IMR-90 (cell line): Measurements from ENCODE around the gene COL27A1. TPM values are rescaled to one million over a fixed set of nuclear protein-coding genes. Genes with fewer than 3 reads are reported as not detected.
A peak's percentile ranks its signal among the peaks of the same experiment; 100 is the strongest.

Source experiments
- ATAC-seq: fragments of 200-7000 bp; cut with Tn5 transposase; 2 replicates; pipeline ENCODE4 v1.9.1; 2020; ENCODE audit warnings: low read depth, mild to moderate bottlenecking, moderate library complexity
- BruUV-seq: library from RNA; stranded (reverse); fragments of 400-500 nt; replicated peaks from 2 replicates; lab custom pipeline; 2021; lab: Mats Ljungman, UMichigan
- CTCF ChIA-PET: fragments of 300-600 bp; formaldehyde crosslinking; extraction: SDS; loops from one replicate; lab custom pipeline; 2021; ENCODE audit warnings: antibody characterized with exemption; lab: Yijun Ruan, JAX
- POLR2A ChIA-PET: fragments of 300-600 bp; sonication (Branson Sonifier 250); formaldehyde crosslinking; loops from one replicate; lab custom pipeline; 2022; ENCODE audit warnings: antibody characterized with exemption; ENCODE audit not compliant: unreplicated experiment; lab: Charles Lee
- DNase-seq: peaks from one replicate; pipeline ENCODE4 v3.0.0; 2013
- H2AFZ ChIP-seq: replicated peaks from 2 replicates; pipeline ENCODE3; 2013; ENCODE audit warnings: low read length, mild to moderate bottlenecking; ENCODE audit not compliant: poor library complexity
- H2AK5ac ChIP-seq: 2 replicates; pipeline ENCODE4 v1.6.1; 2013; ENCODE audit warnings: low read depth, low read length, inconsistent platforms
- H2AK9ac ChIP-seq: replicated peaks from 2 replicates; pipeline ENCODE3; 2013; ENCODE audit warnings: mild to moderate bottlenecking, low read depth, low read length, moderate library complexity; ENCODE audit not compliant: poor library complexity
- H2BK120ac ChIP-seq: 2 replicates; pipeline ENCODE4 v1.6.1; 2013; ENCODE audit warnings: low read depth, low read length, inconsistent platforms
- H2BK15ac ChIP-seq: 3 replicates; pipeline ENCODE4 v1.6.1; 2013; ENCODE audit warnings: low read depth, low read length, inconsistent platforms
- H2BK20ac ChIP-seq: 2 replicates; pipeline ENCODE4 v1.6.1; 2013; ENCODE audit warnings: low read depth, mild to moderate bottlenecking, inconsistent platforms, low read length, moderate library complexity
- H2BK5ac ChIP-seq: 2 replicates; pipeline ENCODE4 v1.6.1; 2013; ENCODE audit warnings: mild to moderate bottlenecking, low read depth, low read length, inconsistent platforms; ENCODE audit not compliant: poor library complexity, severe bottlenecking
- H3K14ac ChIP-seq: replicated peaks from 2 replicates; pipeline ENCODE4 v1.6.1; 2013; ENCODE audit warnings: low read depth, low read length, inconsistent platforms
- H3K18ac ChIP-seq: 2 replicates; pipeline ENCODE4 v1.6.1; 2013; ENCODE audit warnings: low read depth, low read length, control low read depth
- H3K23ac ChIP-seq: 2 replicates; pipeline ENCODE4 v1.6.1; 2013; ENCODE audit warnings: low read depth, low read length, inconsistent platforms
- H3K27ac ChIP-seq: 2 replicates; pipeline ENCODE4 v1.5.1; 2013; ENCODE audit warnings: mild to moderate bottlenecking, control low read depth, low read length; ENCODE audit not compliant: insufficient read depth
- H3K27me3 ChIP-seq: 2 replicates; pipeline ENCODE4 v1.6.1; 2013; ENCODE audit warnings: low read length; ENCODE audit not compliant: control insufficient read depth, insufficient read depth
- H3K36me3 ChIP-seq: 2 replicates; pipeline ENCODE4 v1.6.1; 2013; ENCODE audit warnings: low read length, mixed read lengths; ENCODE audit not compliant: control insufficient read depth, insufficient read depth
- H3K4ac ChIP-seq: 2 replicates; pipeline ENCODE4 v1.6.1; 2013; ENCODE audit warnings: low read depth, low read length, inconsistent platforms
- H3K4me1 ChIP-seq: 2 replicates; pipeline ENCODE4 v1.6.1; 2013; ENCODE audit warnings: low read length, mixed read lengths; ENCODE audit not compliant: control insufficient read depth, insufficient read depth
- H3K4me2 ChIP-seq: 2 replicates; pipeline ENCODE4 v1.6.1; 2013; ENCODE audit warnings: low read depth, mild to moderate bottlenecking, control low read depth, low read length, moderate library complexity
- H3K4me3 ChIP-seq: 2 replicates; pipeline ENCODE4 v1.5.1; 2013; ENCODE audit warnings: low read depth, mild to moderate bottlenecking, control low read depth, low read length, moderate library complexity; ENCODE audit not compliant: insufficient read depth
- H3K56ac ChIP-seq: 2 replicates; pipeline ENCODE4 v1.6.1; 2013; ENCODE audit warnings: low read length, inconsistent platforms; ENCODE audit not compliant: insufficient read depth; ENCODE audit errors: extremely low read depth
- H3K79me1 ChIP-seq, 2 experiments: 2 replicates each; pipeline ENCODE4 v1.6.1; 2013; ENCODE audit warnings: low read length in 2 of 2, inconsistent platforms in 1 of 2, low read depth in 1 of 2
- H3K9ac ChIP-seq: 2 replicates; pipeline ENCODE4 v1.6.1; 2013; ENCODE audit warnings: low read depth, low read length, control low read depth
- H3K9me1 ChIP-seq: 2 replicates; pipeline ENCODE4 v1.6.1; 2013; ENCODE audit warnings: low read length, inconsistent platforms; ENCODE audit not compliant: insufficient read depth
- H3K9me3 ChIP-seq: 2 replicates; pipeline ENCODE4 v1.6.1; 2013; ENCODE audit warnings: low read length; ENCODE audit not compliant: control insufficient read depth, insufficient read depth
- H4K20me1 ChIP-seq: 2 replicates; pipeline ENCODE4 v1.6.1; 2013; ENCODE audit warnings: low read length, inconsistent platforms; ENCODE audit not compliant: insufficient read depth
- H4K5ac ChIP-seq: 2 replicates; pipeline ENCODE4 v1.6.1; 2013; ENCODE audit warnings: mild to moderate bottlenecking, low read depth, low read length, control low read depth
- H4K8ac ChIP-seq, 2 experiments: 2 replicates each; pipeline ENCODE4 v1.6.1; 2013; ENCODE audit warnings: low read depth in 2 of 2, low read length in 2 of 2, control low read depth in 1 of 2, inconsistent platforms in 1 of 2
- H4K91ac ChIP-seq: 2 replicates; pipeline ENCODE4 v1.6.1; 2013; ENCODE audit warnings: low read depth, low read length, inconsistent platforms; ENCODE audit not compliant: insufficient read depth
- POLR2A ChIP-seq: IDR thresholded peaks from 2 replicates; pipeline ENCODE4 v1.6.1; 2012; ENCODE audit warnings: mild to moderate bottlenecking, low read depth, low read length
- RCOR1 ChIP-seq: IDR thresholded peaks from 2 replicates; pipeline ENCODE4 v1.6.1; 2012; ENCODE audit warnings: mild to moderate bottlenecking, low read length, improper control_type of control experiment; ENCODE audit not compliant: insufficient replicate concordance
- WGBS, 2 experiments: methylation state at CpG; one replicate each; pipeline versions ENCODE4 v1.1.5 to v1.1.7; 2013; ENCODE audit warnings: missing lambda C conversion rate in 2 of 2; ENCODE audit not compliant: insufficient read length in 1 of 2; ENCODE audit errors: extremely low coverage in 2 of 2; 5-methylcytosine and 5-hydroxymethylcytosine counted together
- dilution Hi-C: fragments of 300-500 bp; cut with HindIII; formaldehyde crosslinking; loops from one replicate; pipeline ENCODE4 v1.14.3; 2018; ENCODE audit warnings: low sequenced_read_pairs; ENCODE audit not compliant: unreplicated experiment
- in situ Hi-C: fragments of 300-500 bp; cut with MboI; formaldehyde crosslinking; loops from 3 replicates; pipeline ENCODE4 v1.14.3; 2019; ENCODE audit warnings: low sequenced_read_pairs, inconsistent platforms, mixed read lengths
- intact Hi-C: fragments of 100-400 bp; cut with micrococcal nuclease; formaldehyde crosslinking; loops from 2 replicates; pipeline ENCODE4 v1.10.0; 2022
- polyA plus RNA-seq, 3 experiments: library from polyadenylated mRNA; depleted of rRNA; stranded (reverse); fragments of >200 nt; gene quantifications; 2 replicates each; pipeline ENCODE4 v1.2.3, GENCODE V29; 2012; ENCODE audit warnings: low replicate concordance in 1 of 3
- total RNA-seq: library from RNA; depleted of rRNA; stranded (reverse); fragments of >200 nt; gene quantifications from 2 replicates; pipeline ENCODE4 v1.2.3, GENCODE V29; 2012

COL27A1 gene
- total and polyA plus RNA-seq, 2 of the 4 experiments (the other 2 are of a cell fraction) = 3.2 to 18.3 TPM

- Histone ChIP-seq H2BK5ac (peak overlapping the region; percentile 57), H4K8ac (peak overlapping the region in 1 of 2 experiments; percentile 10; a peak in 1 of 4 replicates), H3K4me2 (peak overlapping the region; percentile 32; the same call in 1 of the 2 replicates), H3K14ac (peak overlapping the region; percentile 49), H4K91ac (peak overlapping the region; percentile 50; the same call in 1 of the 2 replicates), H2AFZ (no peak overlapping the region), H3K36me3 (no peaks in the 10 kb centered on the region), H3K4me1 (peaks cover 31% of the 10 kb centered on the region), H3K9me1 (peaks cover 41% of the 10 kb centered on the region), H3K9me3 (no peaks in the 10 kb centered on the region), H3K4ac (peak overlapping the region; percentile 68; the same call in 1 of the 2 replicates), H3K4me3 (no peak overlapping the region), H3K27me3 (no peaks in the 10 kb centered on the region), H2BK15ac (peak overlapping the region; percentile 73; the same call in 1 of the 3 replicates), H3K9ac (no peak overlapping the region), H3K27ac (no peak overlapping the region), H4K20me1 (no peaks in the 10 kb centered on the region), H3K56ac (no peak overlapping the region), H3K79me1 (peaks cover 4 to 26% of the 10 kb centered on the region in 2 experiments; a peak in 2 of 4 replicates), H3K23ac (no peak overlapping the region), H2BK20ac (peak overlapping the region; percentile 70; the same call in 1 of the 2 replicates), H4K5ac (peak overlapping the region; percentile 28; the same call in 1 of the 2 replicates), H3K18ac (peak overlapping the region; percentile 14; the same call in 1 of the 2 replicates), H2AK9ac (no peak overlapping the region), H2AK5ac (peak overlapping the region; percentile 16; the same call in 1 of the 2 replicates), H2BK120ac (peak overlapping the region; percentile 89)
- POLR2A ChIA-PET = no interaction called here
- no CpG with 5 or more reads among the region's 3 CpGs for WGBS, 2 experiments
- intact Hi-C loops (loop anchor here (2.0 kb wide), 1 partner anchor 67 kb away; no protein-coding TSS in a partner anchor), dilution Hi-C loops (no loop called here), in situ Hi-C loops (no loop called here)
- ATAC-seq (0 out of 2 replicates have a peak, but pooled peaks have one; percentile 8), DNase-seq (peak; percentile 72)
- BruUV-seq = no TSS peak
- TF ChIP-seq POLR2A (no peak), RCOR1 (no peak)
- CTCF ChIA-PET = no interaction called here
Measured at GRCh38 chr9:114224247-114224610, 68.9 kb downstream of the COL27A1 start.
